Activated B cell treated with CpG ODN at 0.5 μM for 24 hours (primary cell): ENCODE data around the gene ASPDH. TPM values are rescaled to one million over a fixed set of nuclear protein-coding genes. Genes with fewer than 3 reads are reported as not detected.

Experiments used
- ATAC-seq: fragments of 200-7000 bp; cut with Tn5 transposase; one replicate; pipeline ENCODE4 v1.10.0; 2021; ENCODE audit warnings: low read depth, mild to moderate bottlenecking, moderate library complexity
- CTCF ChIA-PET: fragments of 350-600 bp; sonication (Branson Sonifier 250); formaldehyde crosslinking; loops from one replicate; lab custom pipeline; 2021; ENCODE audit warnings: antibody characterized with exemption; lab: Charles Lee
- POLR2A ChIA-PET: fragments of 350-600 bp; sonication (Branson Sonifier 250); formaldehyde crosslinking; loops from one replicate; lab custom pipeline; 2021; ENCODE audit warnings: antibody characterized with exemption; lab: Charles Lee
- DNase-seq: peaks from one replicate; pipeline ENCODE4 v3.0.0; 2022
- H3K27ac Mint-ChIP-seq: one replicate; pipeline ENCODE4 v1.8.0; 2020; ENCODE audit warnings: mixed read lengths
- H3K27me3 Mint-ChIP-seq: one replicate; pipeline ENCODE4 v1.8.0; 2021; ENCODE audit warnings: mixed read lengths
- H3K36me3 Mint-ChIP-seq: one replicate; pipeline ENCODE4 v1.8.0; 2021; ENCODE audit warnings: low read depth, mixed read lengths
- H3K4me1 Mint-ChIP-seq: one replicate; pipeline ENCODE4 v1.8.0; 2021; ENCODE audit warnings: mixed read lengths
- H3K4me3 Mint-ChIP-seq: one replicate; pipeline ENCODE4 v1.8.0; 2020; ENCODE audit warnings: mild to moderate bottlenecking, mixed read lengths
- H3K9me3 Mint-ChIP-seq: one replicate; pipeline ENCODE4 v1.8.0; 2020; ENCODE audit warnings: mixed read lengths
- CTCF ChIP-seq: fragments of 200-600 bp; IDR thresholded peaks from one replicate; pipeline ENCODE4 v1.8.0; 2022; ENCODE audit warnings: antibody characterized with exemption, mild to moderate bottlenecking
- intact Hi-C: fragments of 100-400 bp; cut with micrococcal nuclease; formaldehyde crosslinking; loops from one replicate; pipeline ENCODE4 v1.15.1; 2024
- total RNA-seq: library from RNA; stranded (reverse); gene quantifications from 2 replicates; pipeline ENCODE4 v1.2.3, GENCODE V29; 2022

The ASPDH gene
- total RNA-seq, 1 donor from 2014 or later = not detected

GRCh38 chr19:50537769-50538230 lies 24.1 kb upstream of the ASPDH start:
- no peaks in the 10 kb centered on the region for H3K36me3 Mint-ChIP-seq
- ChIA-PET CTCF (interaction anchor here (0.6 to 2.5 kb wide), 5 partner anchors 10 to 384 kb away, joined by 3 to 19 read pairs (median 3); no protein-coding TSS in a partner anchor), POLR2A (no interaction called here)
- H3K27me3 Mint-ChIP-seq = peaks cover 16% of the 10 kb centered on the region
- no peak overlapping the region for H3K4me3 Mint-ChIP-seq
- intact Hi-C loops = loop anchor here (1.0 kb wide), 1 partner anchor 246 kb away; no protein-coding TSS in a partner anchor
- peaks cover 7% of the 10 kb centered on the region for H3K9me3 Mint-ChIP-seq
- H3K4me1 Mint-ChIP-seq = no peaks in the 10 kb centered on the region
- ATAC-seq = no peak
- H3K27ac Mint-ChIP-seq = no peak overlapping the region
- TF ChIP-seq CTCF = no peak
- peak; percentile 41 for DNase-seq

GRCh38 chr19:50537306-50537685 lies 23.6 kb upstream of the ASPDH start:
- Mint-ChIP-seq H3K4me3 (no peak overlapping the region), H3K4me1 (no peaks in the 10 kb centered on the region), H3K9me3 (peaks cover 10% of the 10 kb centered on the region), H3K27me3 (peaks cover 20% of the 10 kb centered on the region), H3K36me3 (no peaks in the 10 kb centered on the region), H3K27ac (no peak overlapping the region)
- ChIA-PET POLR2A (interaction anchor here (1.3 kb wide), 1 partner anchor 180 kb away, joined by 7 read pairs; no protein-coding TSS in a partner anchor), CTCF (interaction anchor here (0.6 to 2.5 kb wide), 4 partner anchors 19 to 385 kb away, joined by 3 to 19 read pairs (median 9); no protein-coding TSS in a partner anchor)
- no peak for TF ChIP-seq CTCF
- ATAC-seq (no peak), DNase-seq (no peak)
- intact Hi-C loops = loop anchor here (1.0 kb wide), 1 partner anchor 246 kb away; no protein-coding TSS in a partner anchor

- Mint-ChIP-seq H3K27ac (no peak overlapping the region), H3K9me3 (peaks cover 12% of the 10 kb centered on the region), H3K4me1 (no peaks in the 10 kb centered on the region), H3K4me3 (no peak overlapping the region), H3K27me3 (peaks cover 22% of the 10 kb centered on the region), H3K36me3 (no peaks in the 10 kb centered on the region)
- no peak for DNase-seq
- ChIA-PET CTCF (interaction anchor here (2.5 kb wide), 2 partner anchors 246 to 385 kb away, joined by 15 to 19 read pairs; no protein-coding TSS in a partner anchor), POLR2A (interaction anchor here (1.3 kb wide), 1 partner anchor 179 kb away, joined by 7 read pairs; no protein-coding TSS in a partner anchor)
- TF ChIP-seq CTCF = no peak
- no peak for ATAC-seq
- intact Hi-C loops = loop anchor here (1.0 kb wide), 1 partner anchor 247 kb away; no protein-coding TSS in a partner anchor
These were observed 23.1 kb upstream of the ASPDH start for GRCh38 chr19:50536662-50537305.

- POLR2A ChIA-PET = no interaction called here
- Mint-ChIP-seq H3K4me3 (no peak overlapping the region), H3K27me3 (peaks cover 24% of the 10 kb centered on the region), H3K4me1 (no peaks in the 10 kb centered on the region), H3K27ac (no peak overlapping the region), H3K9me3 (peaks cover 12% of the 10 kb centered on the region), H3K36me3 (no peaks in the 10 kb centered on the region)
- CTCF ChIA-PET = no interaction called here
- no peak for DNase-seq
- intact Hi-C loops = no loop called here
- no peak for ATAC-seq
- TF ChIP-seq CTCF = no peak
These were observed 22.0 kb upstream of the ASPDH start for GRCh38 chr19:50535672-50536187.

GRCh38 chr19:50534478-50534877 lies 20.8 kb upstream of the ASPDH start:
- Mint-ChIP-seq H3K4me1 (no peaks in the 10 kb centered on the region), H3K27me3 (peaks cover 28% of the 10 kb centered on the region), H3K36me3 (no peaks in the 10 kb centered on the region), H3K27ac (no peak overlapping the region), H3K4me3 (no peak overlapping the region), H3K9me3 (peaks cover 12% of the 10 kb centered on the region)
- ATAC-seq = no peak
- CTCF ChIA-PET = no interaction called here
- intact Hi-C loops = no loop called here
- POLR2A ChIA-PET = no interaction called here
- DNase-seq = no peak
- TF ChIP-seq CTCF = no peak
